Measurements from ENCODE around the gene USP47.

The USP47 gene

GRCh38 chr11:11998091-11998781 lies 156.5 kb downstream of the USP47 start:
- Histone ChIP-seq H3K4me2 (ENCODE audit: low read length) (no peak overlapping the region), H3K4me1 (no peaks in the 10 kb centered on the region), H3K36me3 (ENCODE audit: control insufficient read depth, insufficient read depth, low read length) (no peaks in the 10 kb centered on the region), H3K79me2 (no peaks in the 10 kb centered on the region), H3K27ac (no peak overlapping the region), H3K9me3 (ENCODE audit: control insufficient read depth, low read length) (no peaks in the 10 kb centered on the region), H3K4me3 (ENCODE audit: low read depth, low read length) (no peak overlapping the region), H3K9ac (no peak overlapping the region), H3K27me3 (ENCODE audit: control insufficient read depth, insufficient read depth, low read length) (no peaks in the 10 kb centered on the region), H2AFZ (no peak overlapping the region)
- TF ChIP-seq CTCF (IDR thresholded peaks at IDR 0.05): no peak

GRCh38 chr11:12001186-12001585 lies 159.4 kb downstream of the USP47 start:
- Histone ChIP-seq H3K4me2 (ENCODE audit: low read length) (no peak overlapping the region), H3K9ac (no peak overlapping the region), H3K4me3 (ENCODE audit: low read depth, low read length) (no peak overlapping the region), H3K27ac (no peak overlapping the region), H3K36me3 (ENCODE audit: control insufficient read depth, insufficient read depth, low read length) (no peaks in the 10 kb centered on the region), H2AFZ (no peak overlapping the region), H3K79me2 (no peaks in the 10 kb centered on the region), H3K9me3 (ENCODE audit: control insufficient read depth, low read length) (no peaks in the 10 kb centered on the region), H3K4me1 (no peaks in the 10 kb centered on the region), H3K27me3 (ENCODE audit: control insufficient read depth, insufficient read depth, low read length) (no peaks in the 10 kb centered on the region)
- no peak for TF ChIP-seq CTCF (IDR thresholded peaks at IDR 0.05)

- H3K9me3 ChIP-seq (ENCODE audit: control insufficient read depth, low read length): no peaks in the 10 kb centered on the region
- H3K27ac ChIP-seq: no peak overlapping the region
- no peaks in the 10 kb centered on the region for H3K27me3 ChIP-seq (ENCODE audit: control insufficient read depth, insufficient read depth, low read length)
- no peak overlapping the region for H2AFZ ChIP-seq
- H3K4me1 ChIP-seq: no peaks in the 10 kb centered on the region
- H3K9ac ChIP-seq: no peak overlapping the region
- no peaks in the 10 kb centered on the region for H3K36me3 ChIP-seq (ENCODE audit: control insufficient read depth, insufficient read depth, low read length)
- H3K4me3 ChIP-seq (ENCODE audit: low read depth, low read length): no peak overlapping the region
- H3K4me2 ChIP-seq (ENCODE audit: low read length): no peak overlapping the region
- H3K79me2 ChIP-seq: no peaks in the 10 kb centered on the region
- TF ChIP-seq CTCF (IDR thresholded peaks at IDR 0.05): no peak
Measured at GRCh38 chr11:12003336-12003735, 161.6 kb downstream of the USP47 start.

GRCh38 chr11:12003815-12004214 lies 162.0 kb downstream of the USP47 start:
- no peak overlapping the region for H3K4me2 ChIP-seq (ENCODE audit: low read length)
- TF ChIP-seq CTCF (IDR thresholded peaks at IDR 0.05): no peak
- H3K27ac ChIP-seq: no peak overlapping the region
- H3K27me3 ChIP-seq (ENCODE audit: control insufficient read depth, insufficient read depth, low read length): no peaks in the 10 kb centered on the region
- no peaks in the 10 kb centered on the region for H3K4me1 ChIP-seq
- no peaks in the 10 kb centered on the region for H3K36me3 ChIP-seq (ENCODE audit: control insufficient read depth, insufficient read depth, low read length)
- H2AFZ ChIP-seq: no peak overlapping the region
- H3K9me3 ChIP-seq (ENCODE audit: control insufficient read depth, low read length): no peaks in the 10 kb centered on the region
- H3K4me3 ChIP-seq (ENCODE audit: low read depth, low read length): no peak overlapping the region
- no peak overlapping the region for H3K9ac ChIP-seq
- no peaks in the 10 kb centered on the region for H3K79me2 ChIP-seq

- Histone ChIP-seq H3K79me2 (no peaks in the 10 kb centered on the region), H3K4me1 (no peaks in the 10 kb centered on the region), H3K9ac (no peak overlapping the region), H3K36me3 (ENCODE audit: control insufficient read depth, insufficient read depth, low read length) (no peaks in the 10 kb centered on the region), H2AFZ (no peak overlapping the region), H3K27ac (no peak overlapping the region), H3K4me2 (ENCODE audit: low read length) (no peak overlapping the region), H3K27me3 (ENCODE audit: control insufficient read depth, insufficient read depth, low read length) (no peaks in the 10 kb centered on the region), H3K9me3 (ENCODE audit: control insufficient read depth, low read length) (no peaks in the 10 kb centered on the region), H3K4me3 (ENCODE audit: low read depth, low read length) (no peak overlapping the region)
- TF ChIP-seq CTCF (IDR thresholded peaks at IDR 0.05): no peak
Measured at GRCh38 chr11:12005061-12005460, 163.3 kb downstream of the USP47 start.

Data from parathyroid adenoma (tissue), 2 donors.